Left renal pelvis (tissue), 4 donors: ENCODE measurements around the gene STAT4. TPM values are rescaled to one million over a fixed set of nuclear protein-coding genes. Genes with fewer than 3 reads are reported as not detected.

Source experiments
- polyA plus RNA-seq, 4 donors: library from polyadenylated mRNA; unstranded; fragments of 120-200 nt; gene quantifications; one replicate each; pipeline ENCODE4 v1.2.1, GENCODE V29; 2013; ENCODE audit not compliant: insufficient read length in 4 of 4

Gene STAT4
- polyA plus RNA-seq, 4 donors: 9.0 to 10.9 (median 9.5) TPM

Other genes with a start within 250 kb of the STAT4 start
- gene STAT1, start 136.8 kb downstream of the STAT4 start, polyA plus RNA-seq: 100 to 1,000 TPM in 3 of 4 donors, 10 to 100 TPM in 1; 56.6 to 153 (median 125) TPM
- 100 to 1,000 TPM in 2 of 4 donors, 10 to 100 TPM in 2; 65.5 to 137 (median 105) TPM for gene MYO1B, start 94.4 kb upstream of the STAT4 start, polyA plus RNA-seq